ENCODE measurements around the gene PRMT7. TPM values are rescaled to one million over a fixed set of nuclear protein-coding genes. Genes with fewer than 3 reads are reported as not detected.

PRMT7 gene
- total RNA-seq, 3 donors from 2014 or later, result 38.4 to 53.4 (median 41.0) TPM

DNA sequence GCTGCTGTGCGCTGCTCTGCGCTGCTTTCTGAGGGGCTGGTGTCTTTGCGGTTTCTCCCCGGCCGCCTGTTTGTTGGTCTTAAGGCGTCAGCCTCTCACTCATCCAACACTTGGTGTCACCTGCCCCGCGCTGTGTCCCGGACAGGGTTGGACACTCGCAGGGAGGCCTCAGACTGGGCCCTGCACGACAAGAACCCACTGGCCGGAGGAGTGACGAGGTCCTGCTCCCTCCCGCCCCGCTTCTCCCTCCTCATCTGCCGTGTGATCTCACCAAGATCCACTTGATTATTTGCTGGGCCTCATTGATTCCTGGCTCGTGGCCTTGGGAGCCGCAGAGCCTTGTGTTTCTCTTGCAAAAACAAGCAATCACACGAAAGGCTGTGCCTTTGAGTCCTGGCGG lies 56.6 kb downstream of the PRMT7 start:
- H3K4me3 ChIP-seq, result no peak overlapping the region
- H3K27ac ChIP-seq, result no peak overlapping the region
- no peak for DNase-seq (ENCODE audit: low spot score in 2 of 2)
- TF ChIP-seq POLR2A (IDR thresholded peaks at IDR 0.05), result no peak
- TF ChIP-seq, protein P1, sequence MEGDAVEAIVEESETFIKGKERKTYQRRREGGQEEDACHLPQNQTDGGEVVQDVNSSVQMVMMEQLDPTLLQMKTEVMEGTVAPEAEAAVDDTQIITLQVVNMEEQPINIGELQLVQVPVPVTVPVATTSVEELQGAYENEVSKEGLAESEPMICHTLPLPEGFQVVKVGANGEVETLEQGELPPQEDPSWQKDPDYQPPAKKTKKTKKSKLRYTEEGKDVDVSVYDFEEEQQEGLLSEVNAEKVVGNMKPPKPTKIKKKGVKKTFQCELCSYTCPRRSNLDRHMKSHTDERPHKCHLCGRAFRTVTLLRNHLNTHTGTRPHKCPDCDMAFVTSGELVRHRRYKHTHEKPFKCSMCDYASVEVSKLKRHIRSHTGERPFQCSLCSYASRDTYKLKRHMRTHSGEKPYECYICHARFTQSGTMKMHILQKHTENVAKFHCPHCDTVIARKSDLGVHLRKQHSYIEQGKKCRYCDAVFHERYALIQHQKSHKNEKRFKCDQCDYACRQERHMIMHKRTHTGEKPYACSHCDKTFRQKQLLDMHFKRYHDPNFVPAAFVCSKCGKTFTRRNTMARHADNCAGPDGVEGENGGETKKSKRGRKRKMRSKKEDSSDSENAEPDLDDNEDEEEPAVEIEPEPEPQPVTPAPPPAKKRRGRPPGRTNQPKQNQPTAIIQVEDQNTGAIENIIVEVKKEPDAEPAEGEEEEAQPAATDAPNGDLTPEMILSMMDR (IDR thresholded peaks at IDR 0.05), result no peak
- no peak for TF ChIP-seq POLR2AphosphoS5 (IDR thresholded peaks at IDR 0.05)
- no peaks in the 10 kb centered on the region for H3K36me3 ChIP-seq
- no peaks in the 10 kb centered on the region for H3K27me3 ChIP-seq
- intact Hi-C loops (cut with DNase I; ENCODE audit: low total_unique reads), result no loop called here
- H3K4me1 ChIP-seq, result no peaks in the 10 kb centered on the region
- no peaks in the 10 kb centered on the region for H3K9me3 ChIP-seq

GRCh38 chr16:68367891-68368290 lies 57.1 kb downstream of the PRMT7 start:
- Histone ChIP-seq H3K36me3 (no peaks in the 10 kb centered on the region), H3K4me3 (no peak overlapping the region), H3K4me1 (no peaks in the 10 kb centered on the region), H3K9me3 (no peaks in the 10 kb centered on the region), H3K27ac (no peak overlapping the region), H3K27me3 (no peaks in the 10 kb centered on the region)
- DNase-seq (ENCODE audit: low spot score in 2 of 2), result no peak
- intact Hi-C loops (cut with DNase I; ENCODE audit: low total_unique reads), result no loop called here
- TF ChIP-seq POLR2AphosphoS5 (IDR thresholded peaks at IDR 0.05), result no peak
- TF ChIP-seq, protein P1 (IDR thresholded peaks at IDR 0.05), result no peak
- TF ChIP-seq POLR2A (IDR thresholded peaks at IDR 0.05), result no peak

GRCh38 chr16:68368301-68368888 lies 57.6 kb downstream of the PRMT7 start:
- no peak overlapping the region for H3K27ac ChIP-seq
- DNase-seq (ENCODE audit: low spot score in 2 of 2), result no peak
- no peak overlapping the region for H3K4me3 ChIP-seq
- H3K27me3 ChIP-seq, result no peaks in the 10 kb centered on the region
- no peak for TF ChIP-seq POLR2A (IDR thresholded peaks at IDR 0.05)
- TF ChIP-seq, protein P1 (IDR thresholded peaks at IDR 0.05), result no peak
- TF ChIP-seq POLR2AphosphoS5 (IDR thresholded peaks at IDR 0.05), result no peak
- H3K9me3 ChIP-seq, result no peaks in the 10 kb centered on the region
- no peaks in the 10 kb centered on the region for H3K36me3 ChIP-seq
- H3K4me1 ChIP-seq, result no peaks in the 10 kb centered on the region
- intact Hi-C loops (cut with DNase I; ENCODE audit: low total_unique reads), result no loop called here

DNA sequence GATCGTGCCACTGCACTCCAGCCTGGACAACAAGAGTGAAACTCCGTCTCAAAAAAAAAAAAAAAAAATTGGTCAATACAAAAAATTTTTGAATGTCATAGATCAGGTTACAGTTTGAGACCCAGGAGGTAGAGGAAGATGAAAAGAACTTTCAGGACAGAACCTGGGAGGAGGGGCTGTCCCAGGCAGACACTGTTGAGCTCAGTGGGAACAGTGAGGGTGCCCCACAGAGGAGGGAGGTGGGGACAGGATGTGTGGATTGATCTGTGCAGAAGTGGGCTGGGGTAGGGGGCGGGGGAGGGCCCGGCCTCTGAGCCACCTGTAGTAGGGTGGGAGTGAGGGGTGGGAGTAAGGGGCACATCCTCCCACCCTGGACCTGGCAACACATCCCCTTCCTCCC lies 58.3 kb downstream of the PRMT7 start:
- DNase-seq (ENCODE audit: low spot score in 2 of 2), result no peak
- intact Hi-C loops (cut with DNase I; ENCODE audit: low total_unique reads), result no loop called here
- Histone ChIP-seq H3K9me3 (no peaks in the 10 kb centered on the region), H3K4me1 (no peaks in the 10 kb centered on the region), H3K4me3 (no peak overlapping the region), H3K27ac (no peak overlapping the region), H3K36me3 (no peaks in the 10 kb centered on the region), H3K27me3 (no peaks in the 10 kb centered on the region)
- TF ChIP-seq POLR2A (IDR thresholded peaks at IDR 0.05) (no peak), POLR2AphosphoS5 (IDR thresholded peaks at IDR 0.05) (no peak)
- TF ChIP-seq, protein P1 (IDR thresholded peaks at IDR 0.05), result no peak

DNA sequence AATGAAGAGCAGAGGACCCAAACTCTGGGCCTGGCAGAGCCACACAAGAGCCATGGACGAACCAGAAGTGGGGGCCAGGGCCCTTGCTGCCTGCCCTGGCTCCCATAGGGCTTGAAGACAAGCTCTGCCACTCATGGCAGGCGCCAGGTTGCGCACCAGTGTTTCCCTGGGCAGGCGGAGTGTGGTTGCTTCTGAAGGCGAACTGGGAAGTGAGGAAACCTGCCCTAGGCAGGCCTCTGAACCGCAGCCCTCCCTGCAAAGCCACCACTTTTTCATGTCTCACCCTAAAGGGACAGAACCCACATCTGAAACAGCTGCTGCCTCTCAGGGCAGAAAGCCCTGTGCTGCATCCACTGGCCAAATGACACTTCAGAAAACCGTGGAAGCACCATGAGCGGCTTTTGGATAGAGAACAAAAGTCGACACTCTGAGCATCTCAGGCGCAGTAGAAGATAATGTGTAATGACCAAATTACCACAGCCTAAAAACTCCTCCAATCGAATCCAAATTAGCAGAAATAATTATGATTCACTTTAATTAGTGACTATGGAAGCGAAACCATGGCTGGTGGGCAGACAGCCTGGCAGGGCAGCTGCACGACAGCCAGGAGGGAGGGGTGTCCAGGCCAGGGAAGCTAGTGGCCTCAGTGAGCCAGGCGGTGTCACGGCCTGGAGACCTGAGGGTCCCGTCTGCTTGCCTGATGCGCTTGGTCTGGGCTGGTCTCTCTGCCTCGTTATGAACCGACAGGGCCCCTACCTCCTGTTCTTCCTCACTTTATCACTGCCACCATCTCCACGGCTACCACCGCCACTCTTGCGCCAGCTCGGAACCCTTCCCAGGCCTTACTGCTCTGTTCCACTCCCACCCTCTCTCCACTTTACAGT lies 59.1 kb downstream of the PRMT7 start:
- H3K4me3 ChIP-seq, result no peak overlapping the region
- no peaks in the 10 kb centered on the region for H3K36me3 ChIP-seq
- intact Hi-C loops (cut with DNase I; ENCODE audit: low total_unique reads), result no loop called here
- no peak overlapping the region for H3K27ac ChIP-seq
- DNase-seq (ENCODE audit: low spot score in 2 of 2), result no peak
- no peaks in the 10 kb centered on the region for H3K9me3 ChIP-seq
- H3K27me3 ChIP-seq, result no peaks in the 10 kb centered on the region
- no peak for TF ChIP-seq POLR2A (IDR thresholded peaks at IDR 0.05)
- no peak for TF ChIP-seq POLR2AphosphoS5 (IDR thresholded peaks at IDR 0.05)
- TF ChIP-seq, protein P1 (IDR thresholded peaks at IDR 0.05), result no peak
- no peaks in the 10 kb centered on the region for H3K4me1 ChIP-seq
